Testis (tissue), 3 donors: Measurements from ENCODE around the gene GMPS. TPM values are rescaled to one million over a fixed set of nuclear protein-coding genes. Genes with fewer than 3 reads are reported as not detected.

Source experiments
- DNase-seq: peaks from one replicate; pipeline ENCODE4 v3.0.0-alpha.2; 2019
- H3K27ac ChIP-seq, 2 donors: fragments of 200-600 bp; sonication (generic); one replicate each; pipeline ENCODE4 v1.5.1; 2019
- H3K27me3 ChIP-seq: fragments of 200-600 bp; sonication (generic); one replicate; pipeline ENCODE4 v1.5.1; 2019
- H3K36me3 ChIP-seq: fragments of 200-600 bp; sonication (generic); one replicate; pipeline ENCODE4 v1.5.1; 2017; ENCODE audit warnings: low read depth; ENCODE audit errors: missing control alignments
- H3K4me1 ChIP-seq: fragments of 200-600 bp; sonication (generic); one replicate; pipeline ENCODE4 v1.5.1; 2019
- H3K4me3 ChIP-seq, 2 donors: fragments of 200-600 bp; sonication (generic); one replicate each; pipeline ENCODE4 v1.5.1; 2017 to 2019
- H3K9me3 ChIP-seq: fragments of 200-600 bp; sonication (generic); one replicate; pipeline ENCODE4 v1.5.1; 2017
- POLR2A ChIP-seq: fragments of 450-650 bp; IDR thresholded peaks from one replicate; pipeline ENCODE4 v1.6.1; 2017; ENCODE audit warnings: antibody characterized with exemption, mild to moderate bottlenecking, moderate library complexity
- WGBS, 2 donors: methylation state at CpG; one replicate each; pipeline ENCODE4 v1.1.5; 2018; 5-methylcytosine and 5-hydroxymethylcytosine counted together
- intact Hi-C: fragments of 100-400 bp; cut with DNase I; formaldehyde crosslinking; loops from one replicate; pipeline ENCODE4 v1.15.1; 2023; ENCODE audit warnings: low total_unique reads
- polyA plus RNA-seq: library from polyadenylated mRNA; stranded (reverse); fragments of 350-450 nt; fragmentation: Illumina TruSeq; extraction: RNeasy Lipid Tissue Mini Kit (QIAGEN cat#74804); gene quantifications from one replicate; pipeline ENCODE4 v1.2.3, GENCODE V29; 2014; ENCODE audit warnings: low read depth, low replicate concordance; ENCODE audit not compliant: insufficient read depth
- total RNA-seq, 2 donors: library from RNA; depleted of rRNA; stranded (reverse); fragments of >200 nt; gene quantifications; one replicate each; pipeline ENCODE4 v1.2.3, GENCODE V29; 2016
- TF ChIP-seq, protein P1 (sequence below), 3 experiments: fragments of 450-650 bp in 2 of 3; fragments of 200-600 bp in 1 of 3; sonication (generic) in 1 of 3; IDR thresholded peaks; one replicate each; pipeline ENCODE4 v1.5.1; 2016 to 2019; ENCODE audit warnings: antibody characterized with exemption in 3 of 3, mild to moderate bottlenecking in 2 of 3, moderate library complexity in 1 of 3

Gene GMPS
- total and polyA plus RNA-seq, 3 donors from 2014 or later, result 90.2 to 259 (median 129) TPM

DNA sequence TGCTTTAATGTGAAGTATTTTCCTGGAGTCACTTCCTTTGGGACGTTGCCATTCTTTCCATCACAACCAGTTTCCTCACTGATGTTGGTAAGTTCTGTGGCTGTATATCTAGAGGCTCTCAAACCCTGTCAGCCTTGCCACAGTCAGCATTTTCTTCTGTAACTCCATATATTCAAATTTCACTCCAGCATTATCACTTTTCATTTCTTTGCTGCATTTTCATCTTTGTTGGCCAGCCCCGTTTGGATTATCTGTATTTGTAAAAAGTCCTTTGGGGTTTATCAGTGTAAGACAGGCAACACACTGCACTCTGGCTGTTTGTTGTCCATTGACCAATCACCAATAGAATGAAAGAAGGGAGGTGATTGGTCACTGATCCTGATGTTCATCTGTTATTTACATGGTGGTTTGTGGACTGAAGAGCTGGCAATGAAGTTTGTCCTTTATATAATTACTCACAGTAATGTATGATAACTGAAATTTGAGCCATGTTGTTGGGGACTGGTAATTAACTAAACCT lies 20.3 kb downstream of the GMPS start:
- Histone ChIP-seq H3K36me3 (no peaks in the 10 kb centered on the region), H3K27me3 (no peaks in the 10 kb centered on the region), H3K4me3 (no peak overlapping the region), H3K4me1 (no peaks in the 10 kb centered on the region), H3K27ac (no peak overlapping the region), H3K9me3 (no peaks in the 10 kb centered on the region)
- DNase-seq, result no peak
- TF ChIP-seq, protein P1, sequence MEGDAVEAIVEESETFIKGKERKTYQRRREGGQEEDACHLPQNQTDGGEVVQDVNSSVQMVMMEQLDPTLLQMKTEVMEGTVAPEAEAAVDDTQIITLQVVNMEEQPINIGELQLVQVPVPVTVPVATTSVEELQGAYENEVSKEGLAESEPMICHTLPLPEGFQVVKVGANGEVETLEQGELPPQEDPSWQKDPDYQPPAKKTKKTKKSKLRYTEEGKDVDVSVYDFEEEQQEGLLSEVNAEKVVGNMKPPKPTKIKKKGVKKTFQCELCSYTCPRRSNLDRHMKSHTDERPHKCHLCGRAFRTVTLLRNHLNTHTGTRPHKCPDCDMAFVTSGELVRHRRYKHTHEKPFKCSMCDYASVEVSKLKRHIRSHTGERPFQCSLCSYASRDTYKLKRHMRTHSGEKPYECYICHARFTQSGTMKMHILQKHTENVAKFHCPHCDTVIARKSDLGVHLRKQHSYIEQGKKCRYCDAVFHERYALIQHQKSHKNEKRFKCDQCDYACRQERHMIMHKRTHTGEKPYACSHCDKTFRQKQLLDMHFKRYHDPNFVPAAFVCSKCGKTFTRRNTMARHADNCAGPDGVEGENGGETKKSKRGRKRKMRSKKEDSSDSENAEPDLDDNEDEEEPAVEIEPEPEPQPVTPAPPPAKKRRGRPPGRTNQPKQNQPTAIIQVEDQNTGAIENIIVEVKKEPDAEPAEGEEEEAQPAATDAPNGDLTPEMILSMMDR (IDR thresholded peaks at IDR 0.05), result no peak
- TF ChIP-seq POLR2A, result no peak
- intact Hi-C loops, result no loop called here
- 17 to 25% methylated on average over 2 of the region's 2 CpGs for WGBS, 2 donors

DNA sequence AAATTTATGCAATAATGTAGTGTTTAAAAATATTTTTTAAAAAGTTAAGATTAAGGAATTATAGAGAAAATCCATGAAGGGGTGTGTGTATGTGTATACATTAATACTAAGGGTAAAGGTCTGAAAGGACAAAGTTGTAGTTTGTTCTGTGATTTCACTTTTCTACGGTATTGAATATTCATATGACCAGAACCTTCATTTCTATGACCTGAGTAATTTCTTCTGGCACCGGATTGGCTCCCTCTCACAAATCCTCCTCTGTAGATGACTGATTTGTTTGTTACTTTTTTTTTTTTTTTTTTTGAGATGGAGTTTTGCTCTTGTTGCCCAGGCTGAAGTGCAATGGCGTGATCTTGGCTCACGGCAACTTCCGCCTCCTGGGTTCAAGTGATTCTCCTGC lies 20.9 kb downstream of the GMPS start:
- Histone ChIP-seq H3K27ac (no peak overlapping the region), H3K36me3 (no peaks in the 10 kb centered on the region), H3K9me3 (no peaks in the 10 kb centered on the region), H3K4me1 (no peaks in the 10 kb centered on the region), H3K27me3 (no peaks in the 10 kb centered on the region), H3K4me3 (no peak overlapping the region)
- WGBS, 2 donors, result 89 to 93% methylated on average over 5 of the region's 5 CpGs
- DNase-seq, result no peak
- intact Hi-C loops, result no loop called here
- TF ChIP-seq, protein P1 (IDR thresholded peaks at IDR 0.05), result no peak
- no peak for TF ChIP-seq POLR2A

DNA sequence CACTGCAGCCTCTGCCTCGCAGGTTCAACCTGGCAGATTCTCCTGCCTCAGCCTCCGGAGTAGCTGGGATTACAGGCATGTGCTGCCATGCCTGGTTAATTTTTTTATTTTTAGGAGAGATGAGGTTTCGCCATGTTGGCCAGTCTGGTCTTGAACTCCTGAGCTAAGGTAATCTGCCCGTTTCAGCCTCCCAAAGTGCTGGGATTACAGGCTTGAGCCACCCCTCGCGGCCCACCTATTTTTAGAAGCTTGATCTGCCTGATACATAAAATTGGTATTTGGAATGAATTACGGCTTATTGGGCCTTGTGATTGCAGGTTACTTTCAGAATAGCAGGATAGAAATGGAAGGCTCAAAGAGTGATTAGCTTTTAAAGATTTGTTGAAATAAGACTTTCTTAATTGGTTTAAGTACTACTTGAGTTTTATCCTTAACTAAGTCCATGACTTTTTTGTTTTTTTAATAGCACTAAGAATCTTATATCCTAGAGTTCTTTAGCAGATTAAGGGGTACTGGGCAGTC lies 25.0 kb downstream of the GMPS start:
- 93 to 96% methylated on average over 7 of the region's 7 CpGs for WGBS, 2 donors
- intact Hi-C loops, result no loop called here
- Histone ChIP-seq H3K27me3 (no peaks in the 10 kb centered on the region), H3K4me1 (no peaks in the 10 kb centered on the region), H3K36me3 (no peaks in the 10 kb centered on the region), H3K9me3 (no peaks in the 10 kb centered on the region), H3K4me3 (no peak overlapping the region), H3K27ac (no peak overlapping the region)
- TF ChIP-seq, protein P1 (IDR thresholded peaks at IDR 0.05), result no peak
- no peak for TF ChIP-seq POLR2A
- DNase-seq, result no peak

DNA sequence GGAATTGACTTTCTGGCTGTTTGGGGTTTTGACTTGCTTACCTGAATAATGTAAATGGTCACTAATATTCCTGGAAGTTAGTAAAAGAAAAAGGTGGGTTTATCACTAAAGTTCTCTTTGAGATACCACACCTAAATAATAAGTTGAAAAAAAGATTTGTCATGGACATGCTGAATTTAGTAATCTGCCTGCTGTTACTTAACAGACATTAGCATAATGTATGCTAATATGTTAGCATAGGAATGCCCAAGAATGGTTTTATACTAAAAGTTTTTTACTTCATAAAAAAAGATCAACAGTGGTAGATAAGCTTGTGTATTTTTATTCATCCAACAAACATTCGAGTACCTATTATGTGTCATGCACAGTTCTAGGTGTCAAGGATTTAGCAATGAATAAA lies 36.5 kb downstream of the GMPS start:
- WGBS, 2 donors, result 94 to 97% methylated on average over 1 of the region's 1 CpG
- DNase-seq, result no peak
- Histone ChIP-seq H3K4me3 (no peak overlapping the region), H3K4me1 (no peaks in the 10 kb centered on the region), H3K27me3 (no peaks in the 10 kb centered on the region), H3K27ac (no peak overlapping the region), H3K9me3 (no peaks in the 10 kb centered on the region), H3K36me3 (no peaks in the 10 kb centered on the region)
- intact Hi-C loops, result no loop called here
- no peak for TF ChIP-seq POLR2A
- TF ChIP-seq, protein P1 (IDR thresholded peaks at IDR 0.05), result no peak

DNA sequence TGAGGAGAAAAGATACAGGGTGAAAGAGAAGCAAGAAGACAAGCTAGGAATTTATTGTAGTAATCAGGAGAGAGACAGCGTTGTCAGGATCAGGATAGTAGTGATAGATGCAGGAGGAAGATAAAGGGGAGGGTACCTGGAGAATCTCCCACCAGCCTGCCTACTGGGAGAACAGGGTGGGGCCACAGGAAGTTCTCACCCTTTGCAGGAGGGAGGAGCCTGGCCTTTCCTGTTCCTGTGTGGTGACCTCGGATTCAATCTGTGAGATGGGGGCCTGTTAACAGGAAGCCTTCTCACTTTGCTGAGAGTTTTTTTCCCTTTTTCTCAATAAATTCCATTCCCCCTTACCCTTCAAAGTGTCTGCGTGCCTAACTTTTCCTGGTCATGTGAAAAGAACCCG lies 37.6 kb downstream of the GMPS start:
- DNase-seq, result no peak
- H3K36me3 ChIP-seq, result no peaks in the 10 kb centered on the region
- TF ChIP-seq, protein P1 (IDR thresholded peaks at IDR 0.05), result no peak
- TF ChIP-seq POLR2A, result no peak
- no peaks in the 10 kb centered on the region for H3K27me3 ChIP-seq
- no peak overlapping the region for H3K4me3 ChIP-seq
- H3K9me3 ChIP-seq, result no peaks in the 10 kb centered on the region
- 75 to 85% methylated on average over 4 of the region's 4 CpGs for WGBS, 2 donors
- intact Hi-C loops, result no loop called here
- H3K27ac ChIP-seq, result no peak overlapping the region
- peaks cover 9% of the 10 kb centered on the region for H3K4me1 ChIP-seq
